ENCODE data around the gene PGAM2. TPM values are rescaled to one million over a fixed set of nuclear protein-coding genes. Genes with fewer than 3 reads are reported as not detected.
A peak's percentile ranks its signal among the peaks of the same experiment; 100 is the strongest.

The PGAM2 gene
- polyA plus RNA-seq, 1 donor: 4.0 TPM

GRCh38 chr7:44073664-44074348, 8.4 kb upstream of the PGAM2 start:
- H3K36me3 ChIP-seq (ENCODE audit: control insufficient read depth, insufficient read depth, low read length): peaks cover 60% of the 10 kb centered on the region
- no CpG with 5 or more reads among the region's 26 CpGs for whole genome bisulfite sequencing (ENCODE audit: insufficient coverage, low lambda C conversion rate)
- no peak overlapping the region for H3K27ac ChIP-seq (ENCODE audit: low read length)
- H3K4me3 ChIP-seq (ENCODE audit: low read length): no peak overlapping the region
- no peaks in the 10 kb centered on the region for H3K27me3 ChIP-seq (ENCODE audit: control insufficient read depth, insufficient read depth, low read length)
- no peaks in the 10 kb centered on the region for H3K9me3 ChIP-seq (ENCODE audit: control insufficient read depth, low read depth, low read length)
- peaks cover 12% of the 10 kb centered on the region for H3K4me1 ChIP-seq (ENCODE audit: control insufficient read depth, insufficient read depth, low read length)
- DNase-seq: no peak

- Histone ChIP-seq H3K27ac (ENCODE audit: low read length) (no peak overlapping the region), H3K4me1 (ENCODE audit: control insufficient read depth, insufficient read depth, low read length) (peaks cover 12% of the 10 kb centered on the region), H3K9me3 (ENCODE audit: control insufficient read depth, low read depth, low read length) (no peaks in the 10 kb centered on the region), H3K27me3 (ENCODE audit: control insufficient read depth, insufficient read depth, low read length) (no peaks in the 10 kb centered on the region), H3K4me3 (ENCODE audit: low read length) (no peak overlapping the region), H3K36me3 (ENCODE audit: control insufficient read depth, insufficient read depth, low read length) (peaks cover 48% of the 10 kb centered on the region)
- whole genome bisulfite sequencing (ENCODE audit: insufficient coverage, low lambda C conversion rate): no CpG with 5 or more reads among the region's 12 CpGs
- DNase-seq: peak; percentile 36 to 37
Observed at GRCh38 chr7:44072364-44073231, 7.2 kb upstream of the PGAM2 start.

- H3K36me3 ChIP-seq (ENCODE audit: control insufficient read depth, insufficient read depth, low read length): peaks cover 41% of the 10 kb centered on the region
- no peaks in the 10 kb centered on the region for H3K9me3 ChIP-seq (ENCODE audit: control insufficient read depth, low read depth, low read length)
- H3K4me1 ChIP-seq (ENCODE audit: control insufficient read depth, insufficient read depth, low read length): peaks cover 12% of the 10 kb centered on the region
- no peak overlapping the region for H3K27ac ChIP-seq (ENCODE audit: low read length)
- DNase-seq: peak; percentile 50 to 72
- no peak overlapping the region for H3K4me3 ChIP-seq (ENCODE audit: low read length)
- H3K27me3 ChIP-seq (ENCODE audit: control insufficient read depth, insufficient read depth, low read length): no peaks in the 10 kb centered on the region
- WGBS (ENCODE audit: insufficient coverage, low lambda C conversion rate): no CpG with 5 or more reads among the region's 9 CpGs
Observed at GRCh38 chr7:44071726-44072363, 6.5 kb upstream of the PGAM2 start.

GRCh38 chr7:44068054-44068453, 2.7 kb upstream of the PGAM2 start:
- WGBS (ENCODE audit: insufficient coverage, low lambda C conversion rate): no CpG with 5 or more reads among the region's 7 CpGs
- no peaks in the 10 kb centered on the region for H3K9me3 ChIP-seq (ENCODE audit: control insufficient read depth, low read depth, low read length)
- H3K36me3 ChIP-seq (ENCODE audit: control insufficient read depth, insufficient read depth, low read length): peaks cover 7% of the 10 kb centered on the region
- no peak overlapping the region for H3K4me3 ChIP-seq (ENCODE audit: low read length)
- peaks cover 29% of the 10 kb centered on the region for H3K4me1 ChIP-seq (ENCODE audit: control insufficient read depth, insufficient read depth, low read length)
- no peak overlapping the region for H3K27ac ChIP-seq (ENCODE audit: low read length)
- DNase-seq: no peak
- H3K27me3 ChIP-seq (ENCODE audit: control insufficient read depth, insufficient read depth, low read length): peaks cover 19% of the 10 kb centered on the region

GRCh38 chr7:44067064-44067951, 1.9 kb upstream of the PGAM2 start:
- H3K4me3 ChIP-seq (ENCODE audit: low read length): no peak overlapping the region
- no peak for DNase-seq
- H3K27me3 ChIP-seq (ENCODE audit: control insufficient read depth, insufficient read depth, low read length): peaks cover 19% of the 10 kb centered on the region
- H3K9me3 ChIP-seq (ENCODE audit: control insufficient read depth, low read depth, low read length): no peaks in the 10 kb centered on the region
- H3K27ac ChIP-seq (ENCODE audit: low read length): no peak overlapping the region
- no peaks in the 10 kb centered on the region for H3K36me3 ChIP-seq (ENCODE audit: control insufficient read depth, insufficient read depth, low read length)
- WGBS (ENCODE audit: insufficient coverage, low lambda C conversion rate): no CpG with 5 or more reads among the region's 11 CpGs
- H3K4me1 ChIP-seq (ENCODE audit: control insufficient read depth, insufficient read depth, low read length): peaks cover 25% of the 10 kb centered on the region

GRCh38 chr7:44066494-44067063, 1.2 kb upstream of the PGAM2 start:
- DNase-seq: no peak
- H3K36me3 ChIP-seq (ENCODE audit: control insufficient read depth, insufficient read depth, low read length): peaks cover 5% of the 10 kb centered on the region
- H3K4me3 ChIP-seq (ENCODE audit: low read length): no peak overlapping the region
- no peaks in the 10 kb centered on the region for H3K9me3 ChIP-seq (ENCODE audit: control insufficient read depth, low read depth, low read length)
- WGBS (ENCODE audit: insufficient coverage, low lambda C conversion rate): no CpG with 5 or more reads among the region's 7 CpGs
- no peak overlapping the region for H3K27ac ChIP-seq (ENCODE audit: low read length)
- peaks cover 18% of the 10 kb centered on the region for H3K4me1 ChIP-seq (ENCODE audit: control insufficient read depth, insufficient read depth, low read length)
- peaks cover 19% of the 10 kb centered on the region for H3K27me3 ChIP-seq (ENCODE audit: control insufficient read depth, insufficient read depth, low read length)

GRCh38 chr7:44066111-44066460, 719 bp upstream of the PGAM2 start:
- no CpG with 5 or more reads among the region's 6 CpGs for WGBS (ENCODE audit: insufficient coverage, low lambda C conversion rate)
- H3K27ac ChIP-seq (ENCODE audit: low read length): no peak overlapping the region
- H3K9me3 ChIP-seq (ENCODE audit: control insufficient read depth, low read depth, low read length): no peaks in the 10 kb centered on the region
- H3K4me1 ChIP-seq (ENCODE audit: control insufficient read depth, insufficient read depth, low read length): peaks cover 17% of the 10 kb centered on the region
- H3K4me3 ChIP-seq (ENCODE audit: low read length): no peak overlapping the region
- H3K27me3 ChIP-seq (ENCODE audit: control insufficient read depth, insufficient read depth, low read length): peaks cover 19% of the 10 kb centered on the region
- H3K36me3 ChIP-seq (ENCODE audit: control insufficient read depth, insufficient read depth, low read length): peaks cover 10% of the 10 kb centered on the region
- no peak for DNase-seq

GRCh38 chr7:44064791-44065430, 456 bp downstream of the PGAM2 start:
- H3K36me3 ChIP-seq (ENCODE audit: control insufficient read depth, insufficient read depth, low read length): peaks cover 22% of the 10 kb centered on the region
- peak in 1 of 2 donors; percentile 32 for DNase-seq
- H3K27ac ChIP-seq (ENCODE audit: low read length): no peak overlapping the region
- WGBS (ENCODE audit: insufficient coverage, low lambda C conversion rate): no CpG with 5 or more reads among the region's 33 CpGs
- peaks cover 17% of the 10 kb centered on the region for H3K4me1 ChIP-seq (ENCODE audit: control insufficient read depth, insufficient read depth, low read length)
- peaks cover 19% of the 10 kb centered on the region for H3K27me3 ChIP-seq (ENCODE audit: control insufficient read depth, insufficient read depth, low read length)
- H3K9me3 ChIP-seq (ENCODE audit: control insufficient read depth, low read depth, low read length): no peaks in the 10 kb centered on the region
- no peak overlapping the region for H3K4me3 ChIP-seq (ENCODE audit: low read length)

GRCh38 chr7:44063894-44064651, 1.3 kb downstream of the PGAM2 start:
- Histone ChIP-seq H3K27me3 (ENCODE audit: control insufficient read depth, insufficient read depth, low read length) (peaks cover 19% of the 10 kb centered on the region), H3K27ac (ENCODE audit: low read length) (no peak overlapping the region), H3K9me3 (ENCODE audit: control insufficient read depth, low read depth, low read length) (no peaks in the 10 kb centered on the region), H3K4me3 (ENCODE audit: low read length) (no peak overlapping the region), H3K36me3 (ENCODE audit: control insufficient read depth, insufficient read depth, low read length) (peaks cover 30% of the 10 kb centered on the region), H3K4me1 (ENCODE audit: control insufficient read depth, insufficient read depth, low read length) (peaks cover 17% of the 10 kb centered on the region)
- WGBS (ENCODE audit: insufficient coverage, low lambda C conversion rate): no CpG with 5 or more reads among the region's 16 CpGs
- DNase-seq: no peak

Data from large intestine (tissue), 3 donors.